Endothelial cell (in vitro differentiated cells): ENCODE data around the gene TBC1D22B. TPM values are rescaled to one million over a fixed set of nuclear protein-coding genes. Genes with fewer than 3 reads are reported as not detected.

Experiments
- DNase-seq: peaks from one replicate; pipeline ENCODE4 v3.0.0; 2021; ENCODE audit warnings: low spot score
- H3K27ac Mint-ChIP-seq: one replicate; pipeline ENCODE4 v1.8.0; 2021; ENCODE audit warnings: mixed read lengths, inconsistent platforms; ENCODE audit not compliant: unreplicated experiment
- H3K27me3 Mint-ChIP-seq: one replicate; pipeline ENCODE4 v1.8.0; 2021; ENCODE audit warnings: mild to moderate bottlenecking, moderate library complexity, mixed read lengths, inconsistent platforms; ENCODE audit not compliant: unreplicated experiment
- H3K36me3 Mint-ChIP-seq: one replicate; pipeline ENCODE4 v1.8.0; 2021; ENCODE audit warnings: mild to moderate bottlenecking, low read depth, mixed read lengths, inconsistent platforms; ENCODE audit not compliant: unreplicated experiment
- H3K4me1 Mint-ChIP-seq: one replicate; pipeline ENCODE4 v1.8.0; 2021; ENCODE audit warnings: mild to moderate bottlenecking, mixed read lengths, inconsistent platforms; ENCODE audit not compliant: unreplicated experiment
- H3K4me3 Mint-ChIP-seq: one replicate; pipeline ENCODE4 v1.8.0; 2021; ENCODE audit warnings: mild to moderate bottlenecking, mixed read lengths, inconsistent platforms; ENCODE audit not compliant: unreplicated experiment
- H3K9me3 Mint-ChIP-seq: one replicate; pipeline ENCODE4 v1.8.0; 2021; ENCODE audit warnings: mixed read lengths, inconsistent platforms; ENCODE audit not compliant: unreplicated experiment
- total RNA-seq: library from RNA; stranded (reverse); fragmentation: NEBNext Ultra II Directional; extraction: Animal tissue kit (Norgen Biotek cat#: 25700); gene quantifications from one replicate; pipeline ENCODE4 v1.2.1, GENCODE V29; 2021; ENCODE audit not compliant: unreplicated experiment
- TF ChIP-seq, protein P1 (sequence below): fragments of 200-600 bp; sonication (generic); IDR thresholded peaks from one replicate; pipeline ENCODE4 v1.5.0; 2021; ENCODE audit warnings: antibody characterized with exemption; ENCODE audit not compliant: unreplicated experiment

The TBC1D22B gene
- total RNA-seq, 1 donor from 2014 or later = 11.8 TPM

DNA sequence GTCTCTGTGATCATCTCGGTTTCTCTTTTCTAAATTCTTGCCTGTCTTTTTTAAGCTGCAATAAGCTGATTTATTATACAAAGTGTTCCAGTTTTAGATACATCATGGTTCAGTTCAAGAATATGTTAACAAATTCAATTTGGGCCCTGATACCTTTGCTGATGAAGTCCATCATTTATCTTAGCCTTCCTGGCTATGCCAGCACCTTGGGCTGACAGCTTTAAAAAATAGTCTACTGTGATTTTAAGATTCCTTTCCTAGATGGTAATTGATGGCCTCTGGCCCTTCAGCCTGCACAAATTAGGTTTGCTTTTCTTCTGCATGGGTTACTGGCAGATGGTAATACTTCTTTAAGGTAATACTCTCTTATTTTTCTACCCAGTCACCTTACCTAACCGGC is 7.4 kb downstream of the TBC1D22B start:
- no peak overlapping the region for H3K4me3 Mint-ChIP-seq
- H3K27ac Mint-ChIP-seq = no peak overlapping the region

DNA sequence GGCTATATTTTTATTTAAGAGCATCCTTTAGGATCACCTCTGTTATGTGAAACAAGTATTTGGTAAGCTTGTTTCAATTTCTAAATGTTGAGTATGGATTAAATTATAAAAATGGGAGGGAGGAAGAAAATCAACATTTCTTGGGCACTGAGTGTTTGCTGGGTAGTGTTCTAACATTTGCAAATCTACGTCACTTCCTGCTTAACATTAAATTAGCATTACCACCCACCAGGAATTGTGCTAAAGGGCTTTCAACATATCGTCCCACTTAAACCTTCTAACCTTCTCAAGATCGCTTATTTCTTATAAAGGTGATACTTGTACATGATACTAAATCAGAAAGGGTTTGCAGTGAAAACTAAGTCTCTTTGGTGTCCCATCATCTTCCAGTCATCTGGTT is 8.3 kb downstream of the TBC1D22B start:
- Mint-ChIP-seq H3K27ac (no peak overlapping the region), H3K4me1 (peaks cover 12% of the 10 kb centered on the region), H3K36me3 (peaks cover 8% of the 10 kb centered on the region), H3K4me3 (no peak overlapping the region), H3K27me3 (no peaks in the 10 kb centered on the region), H3K9me3 (no peaks in the 10 kb centered on the region)
- TF ChIP-seq, protein P1, sequence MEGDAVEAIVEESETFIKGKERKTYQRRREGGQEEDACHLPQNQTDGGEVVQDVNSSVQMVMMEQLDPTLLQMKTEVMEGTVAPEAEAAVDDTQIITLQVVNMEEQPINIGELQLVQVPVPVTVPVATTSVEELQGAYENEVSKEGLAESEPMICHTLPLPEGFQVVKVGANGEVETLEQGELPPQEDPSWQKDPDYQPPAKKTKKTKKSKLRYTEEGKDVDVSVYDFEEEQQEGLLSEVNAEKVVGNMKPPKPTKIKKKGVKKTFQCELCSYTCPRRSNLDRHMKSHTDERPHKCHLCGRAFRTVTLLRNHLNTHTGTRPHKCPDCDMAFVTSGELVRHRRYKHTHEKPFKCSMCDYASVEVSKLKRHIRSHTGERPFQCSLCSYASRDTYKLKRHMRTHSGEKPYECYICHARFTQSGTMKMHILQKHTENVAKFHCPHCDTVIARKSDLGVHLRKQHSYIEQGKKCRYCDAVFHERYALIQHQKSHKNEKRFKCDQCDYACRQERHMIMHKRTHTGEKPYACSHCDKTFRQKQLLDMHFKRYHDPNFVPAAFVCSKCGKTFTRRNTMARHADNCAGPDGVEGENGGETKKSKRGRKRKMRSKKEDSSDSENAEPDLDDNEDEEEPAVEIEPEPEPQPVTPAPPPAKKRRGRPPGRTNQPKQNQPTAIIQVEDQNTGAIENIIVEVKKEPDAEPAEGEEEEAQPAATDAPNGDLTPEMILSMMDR = no peak
- no peak for DNase-seq

More for the DNA sequence above, 7.4 kb downstream of the TBC1D22B start:
- Mint-ChIP-seq H3K27me3 (no peaks in the 10 kb centered on the region), H3K9me3 (no peaks in the 10 kb centered on the region), H3K36me3 (peaks cover 4% of the 10 kb centered on the region), H3K4me1 (peaks cover 12% of the 10 kb centered on the region)
- no peak for DNase-seq
- TF ChIP-seq, protein P1 = no peak

DNA sequence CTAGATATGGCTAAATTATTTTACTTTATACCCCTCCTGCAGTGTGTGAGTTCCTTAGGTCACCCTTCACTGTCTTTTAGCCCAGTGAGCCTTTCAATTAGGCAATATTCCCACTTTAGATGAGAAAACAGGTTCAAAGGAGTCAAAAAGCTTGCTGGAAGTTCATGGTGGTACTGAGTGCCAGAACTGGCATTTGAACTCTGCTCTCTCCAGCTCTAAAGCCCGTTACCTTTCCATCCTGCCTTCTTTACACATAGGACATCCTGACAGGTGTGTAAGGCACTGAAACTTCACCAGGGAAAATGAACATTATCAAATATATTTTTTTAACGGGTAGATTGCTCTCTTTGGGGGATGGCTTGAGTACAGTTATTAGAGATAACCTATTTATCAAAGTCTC is 11.5 kb downstream of the TBC1D22B start:
- H3K36me3 Mint-ChIP-seq = peaks cover 8% of the 10 kb centered on the region
- no peak for DNase-seq
- H3K4me3 Mint-ChIP-seq = no peak overlapping the region
- H3K9me3 Mint-ChIP-seq = no peaks in the 10 kb centered on the region
- TF ChIP-seq, protein P1 = no peak
- peaks cover 9% of the 10 kb centered on the region for H3K4me1 Mint-ChIP-seq
- no peaks in the 10 kb centered on the region for H3K27me3 Mint-ChIP-seq
- H3K27ac Mint-ChIP-seq = no peak overlapping the region

DNA sequence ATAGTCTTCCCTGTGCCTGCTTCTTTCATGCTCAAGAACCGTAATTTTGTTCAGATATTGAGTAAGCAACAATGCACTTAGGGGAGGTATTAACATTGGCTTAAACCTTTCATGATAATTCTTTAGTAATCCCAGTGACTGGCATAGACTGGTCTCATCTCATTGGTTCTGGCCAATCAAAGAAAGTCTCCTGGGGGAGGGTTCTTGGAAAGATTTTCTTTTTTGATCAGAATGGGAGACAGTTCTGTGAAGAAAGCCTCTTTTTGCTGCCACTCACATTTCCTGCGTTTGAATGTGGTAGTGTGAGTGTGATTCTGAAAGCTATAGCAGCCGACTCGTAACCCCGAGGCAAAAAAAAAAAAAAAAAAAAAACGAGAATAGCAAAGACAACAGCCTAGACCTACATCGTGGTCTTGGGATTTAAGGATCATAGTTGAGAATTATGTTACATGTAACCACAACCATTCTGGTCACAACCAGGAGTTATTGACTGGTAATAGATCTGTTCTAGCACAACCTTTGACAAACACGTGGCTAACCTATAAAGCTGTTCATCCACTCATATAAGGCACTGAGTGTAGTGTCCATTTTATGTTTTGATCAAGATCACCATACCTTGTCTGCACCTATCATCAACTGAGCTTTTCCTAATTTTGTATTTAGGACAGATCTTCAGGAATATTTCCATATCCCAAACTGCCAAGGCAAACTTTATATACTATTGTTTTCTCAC is 15.4 kb downstream of the TBC1D22B start:
- H3K36me3 Mint-ChIP-seq = peaks cover 11% of the 10 kb centered on the region
- H3K27ac Mint-ChIP-seq = no peak overlapping the region
- no peaks in the 10 kb centered on the region for H3K9me3 Mint-ChIP-seq
- no peak for DNase-seq
- H3K4me1 Mint-ChIP-seq = no peaks in the 10 kb centered on the region
- TF ChIP-seq, protein P1 = no peak
- H3K27me3 Mint-ChIP-seq = no peaks in the 10 kb centered on the region
- no peak overlapping the region for H3K4me3 Mint-ChIP-seq

DNA sequence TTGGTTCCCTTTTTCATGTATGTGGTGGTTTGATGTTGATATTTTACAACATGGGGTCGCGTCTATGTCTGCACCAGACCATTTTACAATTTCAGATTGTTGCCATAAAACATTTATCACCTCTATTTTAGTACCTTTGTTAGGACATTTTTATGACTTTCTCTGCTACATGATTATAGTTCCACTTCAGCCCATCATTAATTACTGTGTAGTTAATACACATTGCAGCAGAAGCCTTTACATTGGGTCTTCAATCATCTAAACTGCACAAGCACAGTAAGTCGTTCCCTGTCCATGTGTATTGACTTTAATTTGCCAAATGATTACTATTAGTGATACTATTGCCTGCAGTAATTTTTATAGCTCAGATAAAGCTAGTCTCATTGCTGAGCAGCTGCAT is 16.1 kb downstream of the TBC1D22B start:
- Mint-ChIP-seq H3K27ac (no peak overlapping the region), H3K4me3 (no peak overlapping the region), H3K9me3 (no peaks in the 10 kb centered on the region), H3K27me3 (no peaks in the 10 kb centered on the region), H3K36me3 (peaks cover 11% of the 10 kb centered on the region), H3K4me1 (no peaks in the 10 kb centered on the region)
- DNase-seq = no peak
- TF ChIP-seq, protein P1 = no peak
